Measurements from ENCODE around the gene PTPRD.

Gene PTPRD

DNA sequence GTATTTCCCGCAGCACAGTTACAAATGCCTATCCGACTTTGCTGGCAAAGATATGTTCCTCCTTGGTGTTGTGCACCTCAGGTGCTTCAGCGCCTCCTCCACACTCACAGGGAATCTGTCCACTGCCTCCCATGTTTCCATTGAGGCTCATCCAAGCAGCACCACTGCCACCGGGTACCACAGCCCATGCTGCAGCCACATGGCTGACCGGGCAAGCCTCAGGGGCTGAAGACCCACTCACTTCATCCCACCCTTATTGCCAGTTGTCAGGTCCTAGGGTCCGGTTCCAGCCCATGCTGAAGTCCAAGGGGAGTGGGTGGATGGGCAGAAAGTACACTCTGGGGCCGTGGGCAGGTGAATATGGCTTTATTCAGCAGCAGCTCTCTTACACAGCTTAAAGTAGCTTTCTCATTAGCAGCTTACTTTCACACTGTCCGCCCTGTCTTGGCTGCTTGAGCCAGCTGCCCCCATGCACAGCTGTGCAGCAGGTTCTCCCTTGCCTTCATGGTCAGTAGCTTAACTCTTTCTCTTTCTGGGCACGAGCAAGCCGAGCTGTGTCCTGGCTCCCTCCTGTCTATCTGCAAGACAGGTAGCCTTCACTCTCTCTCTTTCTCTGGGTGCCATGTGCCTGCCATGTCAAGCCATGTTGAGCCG, 1052.3 kb downstream of the PTPRD start:
- DNase-seq (ENCODE audit: low spot score): no peak
- in situ Hi-C loops (cut with MboI; ENCODE audit: low sequenced_read_pairs, unreplicated experiment): no loop called here
- TF ChIP-seq, protein P1, sequence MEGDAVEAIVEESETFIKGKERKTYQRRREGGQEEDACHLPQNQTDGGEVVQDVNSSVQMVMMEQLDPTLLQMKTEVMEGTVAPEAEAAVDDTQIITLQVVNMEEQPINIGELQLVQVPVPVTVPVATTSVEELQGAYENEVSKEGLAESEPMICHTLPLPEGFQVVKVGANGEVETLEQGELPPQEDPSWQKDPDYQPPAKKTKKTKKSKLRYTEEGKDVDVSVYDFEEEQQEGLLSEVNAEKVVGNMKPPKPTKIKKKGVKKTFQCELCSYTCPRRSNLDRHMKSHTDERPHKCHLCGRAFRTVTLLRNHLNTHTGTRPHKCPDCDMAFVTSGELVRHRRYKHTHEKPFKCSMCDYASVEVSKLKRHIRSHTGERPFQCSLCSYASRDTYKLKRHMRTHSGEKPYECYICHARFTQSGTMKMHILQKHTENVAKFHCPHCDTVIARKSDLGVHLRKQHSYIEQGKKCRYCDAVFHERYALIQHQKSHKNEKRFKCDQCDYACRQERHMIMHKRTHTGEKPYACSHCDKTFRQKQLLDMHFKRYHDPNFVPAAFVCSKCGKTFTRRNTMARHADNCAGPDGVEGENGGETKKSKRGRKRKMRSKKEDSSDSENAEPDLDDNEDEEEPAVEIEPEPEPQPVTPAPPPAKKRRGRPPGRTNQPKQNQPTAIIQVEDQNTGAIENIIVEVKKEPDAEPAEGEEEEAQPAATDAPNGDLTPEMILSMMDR (IDR thresholded peaks at IDR 0.05; ENCODE audit: borderline replicate concordance, control extremely low read depth, extremely low read depth, insufficient read depth, missing control alignments): no peak

DNA sequence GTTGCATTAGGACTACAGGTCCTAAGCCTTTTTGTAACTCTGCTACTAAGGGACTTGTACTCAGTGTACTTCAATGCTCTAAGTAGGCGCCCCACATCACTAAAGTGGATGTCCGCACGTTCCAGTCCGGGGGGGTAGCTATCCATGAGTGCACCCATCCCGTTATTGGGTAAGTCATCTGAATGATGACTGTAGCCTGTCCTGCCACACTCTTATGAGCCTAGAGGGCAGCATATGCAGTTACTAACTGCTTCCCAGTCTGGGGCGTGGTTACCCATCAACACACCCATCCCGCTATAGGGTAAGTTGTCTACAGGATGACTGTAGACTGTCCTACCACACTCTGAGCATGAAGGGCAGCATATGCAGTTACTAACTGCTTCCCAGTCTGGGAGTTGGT, 1053.9 kb downstream of the PTPRD start:
- in situ Hi-C loops (cut with MboI; ENCODE audit: low sequenced_read_pairs, unreplicated experiment): no loop called here
- no peak for DNase-seq (ENCODE audit: low spot score)
- TF ChIP-seq, protein P1 (IDR thresholded peaks at IDR 0.05; ENCODE audit: borderline replicate concordance, control extremely low read depth, extremely low read depth, insufficient read depth, missing control alignments): no peak

GRCh38 chr9:9557804-9558334, 1054.9 kb downstream of the PTPRD start:
- DNase-seq (ENCODE audit: low spot score): no peak
- in situ Hi-C loops (cut with MboI; ENCODE audit: low sequenced_read_pairs, unreplicated experiment): no loop called here
- TF ChIP-seq, protein P1 (IDR thresholded peaks at IDR 0.05; ENCODE audit: borderline replicate concordance, control extremely low read depth, extremely low read depth, insufficient read depth, missing control alignments): no peak

DNA sequence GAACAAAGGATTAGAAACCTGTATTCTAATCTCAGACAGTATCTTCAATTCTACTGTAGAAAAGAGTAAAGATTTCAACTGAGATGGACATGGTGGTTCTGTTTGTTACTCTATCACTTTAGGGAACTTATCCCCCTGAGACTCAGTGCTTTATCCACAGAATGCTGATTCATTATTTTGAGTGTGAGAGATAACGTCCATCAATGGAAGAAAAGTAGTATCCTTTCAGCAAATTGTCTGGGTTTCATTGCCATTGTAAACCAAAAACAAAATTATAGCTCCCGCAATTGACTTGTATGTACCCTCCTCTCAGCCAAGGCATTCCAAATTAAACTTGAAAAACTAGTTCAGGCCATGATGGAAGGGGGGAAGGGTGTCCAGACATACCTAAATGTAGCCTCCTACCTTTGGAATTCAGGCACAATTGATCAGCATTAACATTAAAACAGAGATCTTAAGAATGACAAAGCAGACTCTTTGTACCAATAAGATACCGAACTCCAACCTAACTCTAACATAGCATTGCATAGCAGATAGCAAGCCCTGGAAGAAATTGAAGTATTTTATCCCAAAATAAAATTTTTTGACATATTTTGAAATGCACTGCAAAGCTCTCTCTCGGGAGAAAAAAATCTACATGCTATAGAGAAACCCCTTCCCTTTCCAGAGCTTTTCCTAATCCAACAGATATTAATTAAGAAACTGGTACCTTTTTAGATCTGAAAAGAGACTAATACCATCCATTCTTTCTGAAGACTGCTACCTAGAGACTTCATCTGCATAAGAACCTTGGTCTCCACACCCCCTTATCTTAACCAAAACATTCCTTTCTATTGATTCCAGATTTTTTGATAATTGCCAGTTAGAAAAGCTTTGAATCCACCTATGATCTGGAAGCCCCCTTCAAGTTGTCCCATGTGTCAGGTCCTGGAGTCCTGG, 1055.7 kb downstream of the PTPRD start:
- no peak for DNase-seq (ENCODE audit: low spot score)
- in situ Hi-C loops (cut with MboI; ENCODE audit: low sequenced_read_pairs, unreplicated experiment): no loop called here
- TF ChIP-seq, protein P1 (IDR thresholded peaks at IDR 0.05; ENCODE audit: borderline replicate concordance, control extremely low read depth, extremely low read depth, insufficient read depth, missing control alignments): no peak

DNA sequence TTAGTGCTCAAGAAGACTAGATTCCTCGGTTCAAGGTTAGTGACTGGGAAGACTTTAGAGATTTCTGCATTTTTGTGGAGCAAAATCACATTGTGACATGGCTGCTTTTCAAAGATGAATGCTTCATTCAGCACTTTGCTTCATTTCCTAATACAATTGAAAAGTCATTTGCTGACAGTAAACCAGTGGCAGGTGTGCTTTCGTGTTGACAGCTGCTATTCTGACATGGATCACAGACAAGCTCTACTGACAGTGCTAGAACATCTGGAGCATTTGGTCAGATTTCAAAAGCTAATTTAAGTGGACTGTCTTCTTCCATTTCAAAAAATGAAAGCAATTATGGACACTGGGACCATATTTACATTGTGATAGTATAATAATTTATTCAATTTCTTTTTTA, 1060.1 kb downstream of the PTPRD start:
- in situ Hi-C loops (cut with MboI; ENCODE audit: low sequenced_read_pairs, unreplicated experiment): no loop called here
- DNase-seq (ENCODE audit: low spot score): no peak
- TF ChIP-seq, protein P1 (IDR thresholded peaks at IDR 0.05; ENCODE audit: borderline replicate concordance, control extremely low read depth, extremely low read depth, insufficient read depth, missing control alignments): no peak

- TF ChIP-seq, protein P1 (IDR thresholded peaks at IDR 0.05; ENCODE audit: borderline replicate concordance, control extremely low read depth, extremely low read depth, insufficient read depth, missing control alignments): no peak
- in situ Hi-C loops (cut with MboI; ENCODE audit: low sequenced_read_pairs, unreplicated experiment): no loop called here
- DNase-seq (ENCODE audit: low spot score): no peak
Observed at GRCh38 chr9:9538766-9539165, 1074.0 kb downstream of the PTPRD start.

All from GM13976 (cell line).